ENCODE data around the gene ACOXL. TPM values are rescaled to one million over a fixed set of nuclear protein-coding genes. Genes with fewer than 3 reads are reported as not detected.

ACOXL gene
- total RNA-seq, 2 experiments from 2014 or later, result not detected

DNA sequence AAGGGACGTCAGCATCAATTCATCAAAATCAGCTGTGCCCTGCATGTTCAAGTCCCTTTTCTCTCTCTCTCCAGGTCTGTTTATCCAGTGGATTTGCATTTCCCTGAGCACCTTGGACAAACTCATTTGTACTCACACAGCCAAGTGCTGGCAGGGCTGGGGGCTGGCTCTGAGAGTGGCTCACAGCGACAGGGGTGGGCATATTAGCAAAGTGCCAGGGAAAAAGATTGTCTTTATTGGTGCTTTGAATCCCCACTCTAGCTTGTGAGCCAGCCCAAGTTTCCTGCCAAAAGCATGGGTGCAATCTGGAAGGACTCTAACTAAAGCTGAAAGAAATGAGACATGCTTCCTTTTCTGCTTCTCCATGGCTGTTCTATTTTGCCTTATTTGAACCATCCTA is 56.6 kb downstream of the ACOXL start:
- ChIA-PET POLR2A (no interaction called here), CTCF (no interaction called here)
- peaks cover 0 to 6% of the 10 kb centered on the region in 2 experiments for H3K27me3 ChIP-seq (ENCODE audit: control insufficient read depth in 1 of 2, insufficient read depth in 2 of 2, low read length in 2 of 2)
- H3K36me3 ChIP-seq (ENCODE audit: insufficient read depth, low read length), result no peaks in the 10 kb centered on the region
- no peak for DNase-seq
- Mint-ChIP-seq H3K4me1 (ENCODE audit: low read depth) (no peaks in the 10 kb centered on the region), H3K9me3 (no peaks in the 10 kb centered on the region), H3K4me3 (no peak overlapping the region), H3K27ac (no peak overlapping the region), H3K27me3 (peaks cover 21% of the 10 kb centered on the region), H3K36me3 (ENCODE audit: low read depth) (no peaks in the 10 kb centered on the region)
- intact Hi-C loops (cut with DNase I, micrococcal nuclease), result no loop called here
- H3K4me3 ChIP-seq (ENCODE audit: low read length), result no peak overlapping the region
- no peaks in the 10 kb centered on the region for H3K9me3 ChIP-seq (ENCODE audit: control insufficient read depth in 1 of 2, insufficient read depth in 1 of 2, low read length in 2 of 2)
- no peak overlapping the region for H3K27ac ChIP-seq (ENCODE audit: low read depth in 1 of 2, low read length in 2 of 2)
- TF ChIP-seq, protein P1, sequence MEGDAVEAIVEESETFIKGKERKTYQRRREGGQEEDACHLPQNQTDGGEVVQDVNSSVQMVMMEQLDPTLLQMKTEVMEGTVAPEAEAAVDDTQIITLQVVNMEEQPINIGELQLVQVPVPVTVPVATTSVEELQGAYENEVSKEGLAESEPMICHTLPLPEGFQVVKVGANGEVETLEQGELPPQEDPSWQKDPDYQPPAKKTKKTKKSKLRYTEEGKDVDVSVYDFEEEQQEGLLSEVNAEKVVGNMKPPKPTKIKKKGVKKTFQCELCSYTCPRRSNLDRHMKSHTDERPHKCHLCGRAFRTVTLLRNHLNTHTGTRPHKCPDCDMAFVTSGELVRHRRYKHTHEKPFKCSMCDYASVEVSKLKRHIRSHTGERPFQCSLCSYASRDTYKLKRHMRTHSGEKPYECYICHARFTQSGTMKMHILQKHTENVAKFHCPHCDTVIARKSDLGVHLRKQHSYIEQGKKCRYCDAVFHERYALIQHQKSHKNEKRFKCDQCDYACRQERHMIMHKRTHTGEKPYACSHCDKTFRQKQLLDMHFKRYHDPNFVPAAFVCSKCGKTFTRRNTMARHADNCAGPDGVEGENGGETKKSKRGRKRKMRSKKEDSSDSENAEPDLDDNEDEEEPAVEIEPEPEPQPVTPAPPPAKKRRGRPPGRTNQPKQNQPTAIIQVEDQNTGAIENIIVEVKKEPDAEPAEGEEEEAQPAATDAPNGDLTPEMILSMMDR (IDR thresholded peaks at IDR 0.05), result no peak
- ATAC-seq (ENCODE audit: poor library complexity), result no peak
- H3K4me1 ChIP-seq (ENCODE audit: insufficient read depth, low read length), result no peaks in the 10 kb centered on the region

DNA sequence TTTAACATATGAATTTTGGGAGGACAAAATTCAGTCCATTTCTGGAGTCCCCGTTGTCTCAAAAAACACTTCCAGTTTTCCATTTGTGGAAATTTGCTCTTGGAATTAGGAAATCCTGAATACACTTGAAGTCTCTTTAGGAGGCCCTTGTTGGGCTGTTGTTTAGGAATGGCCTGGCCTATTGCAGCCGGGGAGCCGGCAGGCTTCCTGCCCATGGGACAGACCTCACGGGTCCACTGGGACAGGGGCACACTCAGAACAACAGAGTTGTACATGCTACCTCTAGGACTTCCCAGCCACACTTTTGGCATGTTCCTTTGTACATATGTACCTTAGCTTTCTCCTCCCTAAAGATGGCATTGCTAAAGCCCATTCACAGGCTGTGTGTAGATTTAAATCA is 57.3 kb downstream of the ACOXL start:
- no peaks in the 10 kb centered on the region for H3K4me1 Mint-ChIP-seq (ENCODE audit: low read depth)
- TF ChIP-seq, protein P1 (IDR thresholded peaks at IDR 0.05), result no peak
- H3K27ac Mint-ChIP-seq, result no peak overlapping the region
- H3K27me3 Mint-ChIP-seq, result peaks cover 24% of the 10 kb centered on the region
- DNase-seq (no peak), ATAC-seq (ENCODE audit: poor library complexity) (no peak)
- Histone ChIP-seq H3K27me3 (ENCODE audit: control insufficient read depth in 1 of 2, insufficient read depth in 2 of 2, low read length in 2 of 2) (peaks cover 0 to 9% of the 10 kb centered on the region in 2 experiments), H3K27ac (ENCODE audit: low read depth in 1 of 2, low read length in 2 of 2) (no peak overlapping the region), H3K4me3 (ENCODE audit: low read length) (no peak overlapping the region), H3K9me3 (ENCODE audit: control insufficient read depth in 1 of 2, insufficient read depth in 1 of 2, low read length in 2 of 2) (no peaks in the 10 kb centered on the region), H3K4me1 (ENCODE audit: insufficient read depth, low read length) (no peaks in the 10 kb centered on the region), H3K36me3 (ENCODE audit: insufficient read depth, low read length) (no peaks in the 10 kb centered on the region)
- ChIA-PET POLR2A (no interaction called here), CTCF (no interaction called here)
- intact Hi-C loops (cut with DNase I, micrococcal nuclease), result no loop called here
- H3K9me3 Mint-ChIP-seq, result no peaks in the 10 kb centered on the region
- H3K4me3 Mint-ChIP-seq, result no peak overlapping the region
- no peaks in the 10 kb centered on the region for H3K36me3 Mint-ChIP-seq (ENCODE audit: low read depth)

DNA sequence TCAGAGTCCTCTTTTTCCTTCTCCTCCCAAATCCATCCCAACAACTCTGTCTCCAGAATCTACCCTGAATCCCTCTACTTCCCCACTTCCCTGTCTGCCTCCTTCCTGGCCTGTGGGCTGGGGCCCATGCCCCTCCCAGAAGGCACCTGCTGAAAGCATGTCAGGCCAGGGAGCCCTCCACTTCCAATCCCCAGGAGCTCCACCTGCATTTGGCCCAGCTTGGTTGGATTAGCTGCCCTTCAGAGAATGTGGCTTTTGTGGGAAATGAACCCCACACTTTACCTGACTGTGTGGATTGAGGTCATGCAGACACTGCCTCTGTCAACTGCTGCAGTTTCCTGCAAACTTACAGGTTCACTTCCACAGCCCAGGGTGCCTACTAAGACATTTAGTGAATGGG is 58.5 kb downstream of the ACOXL start:
- no peaks in the 10 kb centered on the region for H3K9me3 Mint-ChIP-seq
- no peaks in the 10 kb centered on the region for H3K36me3 Mint-ChIP-seq (ENCODE audit: low read depth)
- Histone ChIP-seq H3K4me1 (ENCODE audit: insufficient read depth, low read length) (no peaks in the 10 kb centered on the region), H3K9me3 (ENCODE audit: control insufficient read depth in 1 of 2, insufficient read depth in 1 of 2, low read length in 2 of 2) (no peaks in the 10 kb centered on the region), H3K4me3 (ENCODE audit: low read length) (no peak overlapping the region), H3K36me3 (ENCODE audit: insufficient read depth, low read length) (no peaks in the 10 kb centered on the region), H3K27me3 (ENCODE audit: control insufficient read depth in 1 of 2, insufficient read depth in 2 of 2, low read length in 2 of 2) (peaks cover 0 to 14% of the 10 kb centered on the region in 2 experiments), H3K27ac (ENCODE audit: low read depth in 1 of 2, low read length in 2 of 2) (no peak overlapping the region)
- ATAC-seq (ENCODE audit: poor library complexity) (no peak), DNase-seq (no peak)
- TF ChIP-seq, protein P1 (IDR thresholded peaks at IDR 0.05), result no peak
- intact Hi-C loops (cut with DNase I, micrococcal nuclease), result no loop called here
- H3K27ac Mint-ChIP-seq, result no peak overlapping the region
- peaks cover 26% of the 10 kb centered on the region for H3K27me3 Mint-ChIP-seq
- ChIA-PET CTCF (no interaction called here), POLR2A (no interaction called here)
- H3K4me3 Mint-ChIP-seq, result no peak overlapping the region
- no peaks in the 10 kb centered on the region for H3K4me1 Mint-ChIP-seq (ENCODE audit: low read depth)

Data from CD4-positive, alpha-beta T cell (primary cell).